Inflammatory macrophage (primary cell): ENCODE data around the gene SSUH2.

ENCODE experiments used
- DNase-seq, 2 donors: peaks; one replicate each; pipeline ENCODE4 v3.0.0-alpha.2; 2020 to 2022

Gene SSUH2

DNA sequence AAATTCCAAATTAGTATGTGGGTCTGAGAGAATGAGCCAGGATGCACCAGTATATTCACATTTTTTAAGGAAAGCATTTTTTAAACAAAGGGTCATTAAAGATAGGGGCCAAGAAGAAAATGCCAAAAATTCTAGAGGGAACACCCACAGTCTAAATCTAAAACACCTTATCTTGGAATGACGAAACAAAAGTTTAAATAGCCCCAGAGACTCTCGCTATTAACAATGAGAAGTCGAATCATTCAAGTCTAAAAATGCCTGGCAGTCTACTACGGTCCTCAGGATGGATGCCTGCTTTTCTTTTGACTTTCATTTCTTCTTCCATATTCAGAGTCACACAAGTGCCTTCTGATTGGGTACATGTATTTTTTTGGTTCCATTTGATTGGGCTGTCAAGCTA, 66.3 kb downstream of the SSUH2 start:
- no peak for DNase-seq

DNA sequence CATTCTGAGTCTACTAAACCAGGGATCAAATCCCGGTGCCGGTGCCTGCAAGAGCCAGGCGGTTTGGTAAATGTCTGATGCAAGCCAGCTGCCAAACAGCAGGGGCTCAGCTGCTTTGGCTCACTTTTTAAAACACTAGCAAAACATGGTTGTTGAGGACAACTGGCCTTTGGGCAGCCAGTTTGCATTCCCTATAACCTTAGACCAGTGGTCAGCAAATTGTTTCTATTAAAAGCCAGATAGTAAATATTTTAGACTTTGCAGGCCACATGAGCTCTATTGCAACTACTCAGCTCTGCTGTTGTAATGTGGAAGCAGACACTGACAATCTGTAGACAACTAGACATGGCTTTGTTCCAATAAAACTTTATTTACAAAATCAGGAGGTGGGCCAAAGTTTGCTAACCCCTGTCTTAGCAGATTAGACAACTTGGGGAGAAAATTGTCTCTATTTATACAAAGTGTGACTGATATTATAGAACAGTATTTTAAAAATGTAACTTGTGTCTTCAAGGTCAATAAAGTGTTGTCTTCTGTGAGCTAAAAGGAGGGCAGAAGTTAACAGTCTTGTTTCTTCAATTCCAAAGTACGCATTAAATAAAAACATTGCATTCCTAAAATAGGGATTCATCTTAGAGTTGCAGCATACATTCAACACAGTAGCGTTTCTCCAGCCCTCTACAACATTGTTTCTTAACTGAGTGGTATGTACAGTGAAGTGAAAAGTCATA, 67.6 kb downstream of the SSUH2 start:
- DNase-seq, result no peak

DNA sequence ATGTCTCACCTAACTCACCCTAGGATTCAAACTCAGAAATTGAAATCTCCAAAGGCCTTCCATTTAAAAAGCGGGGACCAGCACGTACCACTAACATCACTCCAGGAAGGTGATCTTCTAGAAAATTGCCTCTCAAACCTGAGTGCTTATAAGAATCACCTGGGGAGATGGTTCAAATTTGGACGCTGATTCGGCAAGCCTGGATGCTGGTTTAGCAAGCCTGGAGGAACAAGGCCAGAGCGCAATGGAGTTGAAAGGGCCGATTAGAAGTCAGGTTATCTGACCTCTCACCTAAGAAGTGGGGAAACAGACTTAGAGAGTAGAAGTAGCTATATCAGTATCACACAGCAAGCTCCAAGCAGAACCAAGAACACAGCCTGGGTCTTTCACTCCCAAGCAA, 68.2 kb downstream of the SSUH2 start:
- no peak for DNase-seq

DNA sequence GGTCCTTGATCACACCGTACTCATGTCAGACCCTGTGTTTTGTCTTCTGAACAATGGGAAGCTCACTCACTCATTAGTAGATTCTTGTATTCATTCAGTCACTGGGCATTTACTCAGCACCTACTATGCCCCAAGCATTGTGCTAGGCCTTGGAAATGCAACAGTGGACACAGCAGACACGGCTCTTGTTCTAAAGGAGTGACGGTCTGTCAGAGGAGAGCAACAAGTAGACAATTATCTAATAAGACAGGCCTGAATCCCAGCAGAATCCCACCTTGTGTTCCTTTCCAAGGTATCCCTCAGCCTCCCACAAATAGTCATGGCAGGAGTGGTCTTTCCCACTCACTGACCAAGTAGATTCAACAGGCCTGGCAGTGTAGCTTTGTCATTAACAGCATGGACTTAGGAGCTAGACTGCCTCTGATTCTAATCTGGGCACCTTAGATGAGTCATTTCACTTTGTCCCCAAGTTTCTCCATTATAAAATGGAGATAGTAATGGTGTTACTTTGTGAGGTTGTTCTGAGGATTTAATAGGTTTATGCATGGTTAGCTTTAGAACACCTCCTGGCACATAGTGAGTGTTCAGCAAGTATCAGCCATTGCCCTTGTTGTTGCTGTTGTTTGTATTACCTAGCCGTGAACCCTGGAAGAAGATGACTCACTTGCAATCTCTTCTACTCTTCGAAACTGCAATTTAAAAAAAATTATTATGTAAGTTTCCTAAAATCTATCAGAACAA, 69.1 kb downstream of the SSUH2 start:
- DNase-seq, result no peak

DNA sequence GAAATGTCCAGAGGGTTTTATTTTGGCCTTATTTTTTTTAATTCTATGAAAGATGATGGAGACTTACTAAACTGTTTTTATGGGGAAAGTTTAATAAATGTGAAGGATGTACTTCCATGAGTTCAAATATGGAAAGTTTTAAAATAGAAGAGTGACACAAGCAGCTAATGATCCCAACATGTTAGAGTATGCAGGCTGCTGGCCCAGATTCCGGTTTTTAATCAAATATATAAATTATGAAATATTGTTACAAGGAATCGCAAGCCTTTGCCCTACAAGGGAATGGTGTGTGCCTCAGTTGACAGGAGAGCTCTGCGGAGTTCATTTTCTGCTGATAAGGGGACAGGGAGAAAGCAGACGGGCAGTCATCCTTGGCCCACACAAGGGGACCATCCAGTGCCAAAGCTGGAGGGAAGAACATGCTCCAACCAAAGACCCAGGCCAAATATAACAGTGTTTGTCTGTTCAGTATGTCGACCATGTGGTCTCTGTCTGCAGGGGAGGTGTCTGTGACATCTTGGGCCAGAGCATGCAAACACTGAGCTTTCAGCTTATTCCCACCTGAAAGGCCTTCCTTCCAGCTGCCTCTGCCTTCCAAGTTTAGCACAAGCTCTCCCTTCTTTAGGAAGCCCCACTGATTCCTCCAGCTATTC, 69.8 kb downstream of the SSUH2 start:
- no peak for DNase-seq

DNA sequence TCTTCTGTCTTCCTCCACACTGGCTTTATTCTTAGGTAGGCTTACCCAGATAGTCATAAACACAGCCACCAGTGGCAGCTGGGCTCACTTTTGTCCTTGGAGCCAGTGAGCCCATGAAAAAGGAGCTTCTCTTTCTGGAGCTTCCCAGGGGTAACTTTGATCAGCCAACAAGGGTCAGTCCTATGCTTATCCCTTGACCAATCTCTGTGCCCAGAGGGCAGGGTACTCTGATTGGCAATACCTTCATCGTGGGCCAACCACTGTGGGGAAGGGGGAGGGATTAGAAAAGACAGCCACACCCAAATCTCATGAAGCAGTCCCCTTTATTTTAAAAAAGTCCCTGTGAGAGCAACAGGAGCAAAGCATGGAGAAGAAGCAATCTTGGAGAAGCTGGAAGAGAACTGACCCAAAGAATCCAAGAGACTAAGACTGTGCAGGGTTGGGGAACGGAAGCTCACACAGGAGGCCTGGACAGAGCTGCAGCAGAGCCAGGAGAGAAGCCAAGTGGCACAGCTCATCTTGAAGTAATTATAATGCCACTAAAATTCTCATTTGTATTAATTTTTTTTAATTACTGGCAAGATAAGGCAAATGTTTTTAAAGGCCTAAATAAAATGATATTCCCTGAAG, 70.4 kb downstream of the SSUH2 start:
- no peak for DNase-seq

DNA sequence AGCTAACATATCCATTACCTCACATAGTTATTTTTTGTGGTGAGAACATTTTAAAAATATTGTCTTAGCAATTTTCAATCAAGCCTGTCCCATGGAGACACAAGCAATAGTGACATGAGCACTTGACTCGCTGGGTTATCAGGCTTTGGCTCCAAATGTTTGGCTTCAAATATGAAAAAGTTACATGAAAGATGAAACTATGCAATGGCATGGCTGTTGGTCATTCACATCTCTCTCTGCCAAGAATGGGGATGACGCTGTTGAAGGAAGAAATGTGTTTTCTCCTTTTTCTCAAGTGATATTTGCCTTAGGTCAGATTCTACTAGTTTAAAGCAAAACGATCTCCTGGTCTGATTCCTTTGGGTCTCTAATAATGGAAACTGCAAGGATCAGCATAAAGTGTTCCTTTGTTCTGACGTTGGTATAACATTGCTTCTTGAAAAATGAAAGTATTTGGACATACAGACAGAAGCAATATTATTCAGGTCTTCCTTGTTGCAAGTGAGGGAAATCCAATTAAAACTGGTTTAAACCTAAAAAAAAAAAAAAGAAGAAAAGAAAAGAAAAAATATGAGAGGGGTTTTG, 71.2 kb downstream of the SSUH2 start:
- DNase-seq, result no peak

DNA sequence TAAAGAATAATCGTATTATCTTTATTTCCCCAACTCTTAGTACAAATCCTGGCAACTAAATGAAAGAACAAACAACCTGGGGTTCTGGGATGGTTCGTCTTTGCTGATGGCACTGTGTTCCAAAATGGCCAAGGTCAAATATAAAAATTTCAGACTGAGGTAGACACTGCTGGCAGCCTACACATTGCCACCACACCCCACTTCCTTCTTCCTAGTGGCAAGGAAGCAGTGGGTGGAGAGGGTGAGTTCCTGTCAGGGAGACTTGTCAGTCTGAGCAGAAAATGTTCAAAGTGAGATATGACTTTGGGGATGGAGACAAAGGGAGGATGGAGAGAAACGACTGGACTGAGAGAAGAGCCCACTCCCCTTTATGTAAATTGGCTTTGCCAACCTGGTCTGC, 73.3 kb downstream of the SSUH2 start:
- peak; percentile 58 to 72 for DNase-seq
